HG02884 (cell line): ENCODE data around the gene CCL28.
A peak's percentile ranks its signal among the peaks of the same experiment; 100 is the strongest.
"Not testable (repeated sequence)": the region's sequence is repeated elsewhere in the genome, so short reads cannot be mapped to it uniquely, and the experiment has no call there.

Experiments
- ATAC-seq: cut with Tn5 transposase; IDR thresholded peaks from one replicate; pipeline ENCODE4 v1.9.1; 2021; ENCODE audit warnings: mild to moderate bottlenecking, moderate library complexity; ENCODE audit not compliant: unreplicated experiment

CCL28 gene

DNA sequence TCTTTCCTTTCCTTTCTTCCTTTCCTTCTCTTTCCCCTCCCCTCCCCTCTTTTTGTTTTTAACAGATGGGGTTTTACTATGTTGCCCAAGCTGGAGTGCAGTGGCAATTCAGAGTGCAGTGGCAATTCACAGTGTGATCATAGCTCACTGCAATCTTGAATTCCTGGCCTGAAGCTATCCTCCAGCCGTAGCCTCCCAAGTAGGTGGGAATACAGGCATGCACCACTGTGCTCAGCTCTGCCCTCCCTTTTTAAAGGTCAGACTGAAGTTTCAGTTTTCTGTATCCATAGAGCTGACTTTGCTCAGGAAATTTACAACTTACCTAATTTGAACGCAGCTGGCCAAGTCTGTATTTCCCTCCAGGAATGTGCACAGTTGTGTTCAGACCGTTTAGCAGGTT is 696 bp downstream of the CCL28 start:
- no peak for ATAC-seq

DNA sequence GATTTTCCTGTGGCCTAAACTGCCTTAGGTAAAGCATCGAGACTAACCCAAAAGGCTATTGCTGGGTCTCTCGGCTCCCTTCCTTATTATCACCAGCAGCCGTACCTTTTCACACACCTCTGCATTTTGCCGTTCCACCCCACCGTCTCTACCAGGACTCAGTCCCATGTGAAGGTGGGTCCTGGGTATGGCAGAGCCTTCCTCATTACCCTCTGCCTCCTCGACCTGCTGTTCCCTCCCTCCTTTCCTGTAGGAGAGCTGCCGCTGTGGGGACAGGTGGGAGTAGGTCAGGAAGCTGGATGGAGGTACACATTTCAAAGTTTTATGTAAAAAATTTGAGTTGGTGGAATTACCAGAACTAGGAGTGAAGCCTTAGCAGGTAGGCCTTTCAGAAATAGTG is 1.8 kb downstream of the CCL28 start:
- ATAC-seq, result no peak

DNA sequence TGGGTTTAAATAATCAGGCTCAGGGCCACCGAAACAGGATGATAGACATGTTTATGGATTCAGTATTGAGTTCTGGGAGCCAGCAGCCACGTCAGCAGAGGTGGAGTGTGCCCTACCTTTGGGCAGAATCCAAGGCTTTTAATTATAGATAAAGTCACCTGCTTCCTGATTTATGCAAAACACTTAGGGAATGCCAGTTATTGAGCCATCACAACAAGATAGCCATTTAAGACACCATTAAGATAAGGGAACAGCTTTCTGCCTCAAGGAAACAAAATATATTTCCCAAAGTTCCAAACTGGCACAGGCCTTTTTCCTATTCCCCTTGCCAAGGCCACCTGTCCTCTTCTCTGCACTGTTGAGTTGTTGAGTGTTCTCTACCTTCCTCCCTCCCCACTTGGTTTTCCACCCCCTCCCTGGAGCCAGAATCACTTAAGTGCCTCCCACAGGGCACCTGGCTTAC is 2.4 kb downstream of the CCL28 start:
- ATAC-seq, result no peak

DNA sequence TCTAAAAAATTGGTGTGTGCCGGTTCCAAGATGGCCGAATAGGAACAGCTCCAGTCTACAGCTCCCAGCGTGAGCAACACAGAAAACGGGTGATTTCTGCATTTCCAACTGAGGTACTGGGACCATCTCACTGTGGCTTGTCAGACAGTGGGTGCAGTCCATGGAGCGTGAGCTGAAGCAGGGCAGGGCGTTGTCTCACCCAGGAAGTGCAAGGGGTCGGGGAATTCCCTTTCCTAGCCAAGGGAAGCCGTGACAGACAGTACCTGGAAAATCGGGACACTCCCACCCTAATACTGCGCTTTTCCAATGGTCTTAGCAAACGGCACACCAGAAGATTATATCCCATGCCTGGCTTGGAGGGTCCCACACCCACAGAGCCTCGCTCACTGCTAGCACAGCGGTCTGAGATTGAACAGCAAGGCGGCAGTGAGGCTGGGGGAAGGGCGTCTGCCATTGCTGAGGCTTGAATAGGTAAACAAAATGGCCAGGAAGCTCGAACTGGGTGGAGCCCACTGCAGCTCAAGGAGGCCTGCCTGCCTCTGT is 9.6 kb downstream of the CCL28 start:
- not testable (repeated sequence) for ATAC-seq

- no peak for ATAC-seq
Observed at GRCh38 chr5:43401827-43402226, 10.4 kb downstream of the CCL28 start.

DNA sequence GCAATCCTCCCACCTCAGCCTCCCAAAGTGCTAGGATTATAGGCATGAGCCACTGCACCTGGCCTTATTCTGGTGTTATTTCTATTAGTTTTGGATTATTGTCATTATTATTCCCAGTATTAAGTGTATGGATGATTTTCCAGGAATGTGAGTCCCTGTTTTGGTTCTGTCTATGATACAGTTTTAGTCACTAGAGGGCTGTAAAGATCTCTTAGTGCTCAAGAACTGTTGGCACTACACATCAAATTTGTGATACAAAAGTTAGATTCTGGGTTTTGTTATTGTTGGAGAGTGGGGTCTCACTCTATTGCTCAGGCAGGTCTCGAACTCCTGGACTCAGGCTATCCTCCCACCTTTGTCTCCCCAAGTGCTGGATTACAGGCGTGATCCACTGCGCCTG is 12.1 kb downstream of the CCL28 start:
- ATAC-seq, result no peak

DNA sequence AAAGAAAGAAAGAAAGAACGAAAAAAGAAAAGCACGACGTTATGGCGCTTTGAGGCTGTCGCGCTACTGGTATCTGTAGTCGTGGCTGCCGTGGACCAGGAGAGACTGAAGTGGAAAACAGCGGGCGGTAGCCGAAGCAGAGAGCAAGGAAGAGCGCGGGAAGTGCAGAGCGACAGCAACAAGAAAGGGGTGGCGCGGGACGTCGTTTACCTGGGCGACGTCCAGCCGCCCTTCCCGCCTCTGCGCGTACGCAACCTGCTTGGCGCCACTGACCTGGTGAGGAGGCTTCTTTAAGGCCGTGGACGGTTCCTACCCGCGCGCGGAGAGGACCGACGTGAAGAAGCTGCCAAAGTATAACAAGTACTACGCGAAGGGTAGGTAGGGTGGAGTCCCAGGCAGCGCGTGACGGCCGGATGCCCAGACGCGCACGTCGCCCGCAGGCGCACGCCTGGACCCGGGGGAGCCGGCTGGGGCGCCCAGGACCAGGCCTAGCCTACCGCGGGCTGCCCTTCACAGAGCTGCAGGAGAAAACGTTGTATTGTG is 15.4 kb downstream of the CCL28 start:
- peak; percentile 95 for ATAC-seq

DNA sequence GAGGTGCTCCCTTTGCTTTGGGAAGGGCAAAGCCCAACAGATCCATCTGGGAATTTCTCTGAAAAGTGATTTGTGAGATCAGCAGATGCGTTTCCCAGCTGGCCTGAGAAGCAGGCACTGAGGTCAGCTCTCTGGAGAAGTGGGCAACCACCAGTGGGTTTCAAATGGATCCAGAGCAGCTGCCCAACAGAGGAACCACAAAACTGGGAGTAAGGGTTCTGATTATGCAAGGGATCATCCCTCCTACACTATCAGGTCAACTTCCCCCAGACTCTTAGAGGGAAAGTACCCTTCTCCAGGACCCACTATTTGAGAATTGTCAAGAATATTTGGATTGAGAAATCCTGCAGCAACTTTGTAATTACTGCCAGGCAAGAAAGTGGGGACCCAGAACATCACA is 21.7 kb downstream of the CCL28 start:
- ATAC-seq, result no peak

DNA sequence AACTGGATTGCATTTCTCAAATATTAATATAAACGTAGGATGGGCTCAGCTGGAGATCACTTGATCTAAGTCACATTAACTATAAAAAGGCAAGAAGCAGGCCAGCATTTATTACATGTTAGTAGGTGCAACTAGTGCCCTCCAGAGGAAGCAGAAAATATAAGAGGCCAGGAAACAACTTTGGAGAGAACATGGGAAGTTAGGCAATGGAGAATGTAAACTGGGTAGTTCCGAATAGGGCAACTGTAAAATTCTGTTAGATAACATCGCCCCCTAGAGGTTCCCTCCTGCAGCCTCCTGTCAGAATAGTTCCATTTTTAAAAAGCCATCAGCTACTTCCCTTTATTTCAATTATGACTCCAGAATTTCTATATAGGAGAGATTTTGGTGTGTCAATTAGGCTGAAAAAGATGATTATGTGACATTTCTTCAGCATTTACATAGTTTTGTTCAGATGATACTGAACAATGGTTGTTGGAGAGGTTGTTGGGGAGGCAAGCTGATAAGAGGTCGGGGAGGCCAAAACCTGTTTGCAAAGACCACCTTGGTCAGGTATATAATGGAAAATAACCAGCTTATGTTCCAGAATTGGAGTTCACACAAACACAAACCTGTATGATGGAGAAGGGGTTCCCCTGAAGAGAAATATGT is 22.4 kb downstream of the CCL28 start:
- peak; percentile 55 for ATAC-seq

GRCh38 chr5:43386960-43387362 is 25.2 kb downstream of the CCL28 start:
- peak; percentile 67 for ATAC-seq

GRCh38 chr5:43376496-43377140 is 35.6 kb downstream of the CCL28 start:
- ATAC-seq, result no peak

DNA sequence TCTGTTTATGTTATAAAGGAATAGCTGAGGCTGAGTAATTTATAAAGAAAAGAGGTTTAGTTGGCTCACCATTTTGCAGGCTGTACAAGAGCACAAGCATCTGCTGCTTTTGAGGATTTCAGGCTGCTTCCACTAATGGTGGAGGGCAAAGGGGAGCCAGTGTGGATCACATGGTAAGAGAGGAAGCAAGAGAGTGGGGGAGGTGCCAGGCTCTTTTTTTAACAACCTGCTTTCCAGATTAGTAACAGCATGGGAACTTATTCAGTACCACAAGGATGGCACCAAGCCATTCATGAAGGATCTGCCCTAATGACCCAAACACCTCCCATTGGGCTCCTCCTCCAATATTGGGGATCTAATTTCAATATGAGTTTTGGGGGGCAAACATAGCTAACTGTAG is 40.4 kb downstream of the CCL28 start:
- ATAC-seq, result no peak

GRCh38 chr5:43370352-43370751 is 41.8 kb downstream of the CCL28 start:
- no peak for ATAC-seq

DNA sequence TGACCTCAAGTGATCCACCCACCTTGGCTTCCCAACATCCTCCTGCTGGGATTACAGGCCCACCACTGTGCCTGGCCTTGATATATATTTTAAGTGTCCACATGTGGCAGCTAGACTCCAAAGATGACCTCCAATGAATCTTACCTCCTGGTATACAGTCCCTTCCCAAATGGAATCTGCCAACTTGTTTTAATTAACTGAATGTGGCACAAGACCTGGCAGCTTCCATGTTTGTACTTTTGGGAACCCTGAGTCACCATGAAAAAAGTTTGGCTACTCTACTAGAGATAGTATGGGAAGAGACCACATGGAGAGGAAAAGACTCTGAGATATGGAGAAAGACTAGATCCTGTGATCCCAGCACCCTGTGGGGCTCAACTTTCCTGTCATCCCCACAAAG is 42.5 kb downstream of the CCL28 start:
- ATAC-seq, result no peak

DNA sequence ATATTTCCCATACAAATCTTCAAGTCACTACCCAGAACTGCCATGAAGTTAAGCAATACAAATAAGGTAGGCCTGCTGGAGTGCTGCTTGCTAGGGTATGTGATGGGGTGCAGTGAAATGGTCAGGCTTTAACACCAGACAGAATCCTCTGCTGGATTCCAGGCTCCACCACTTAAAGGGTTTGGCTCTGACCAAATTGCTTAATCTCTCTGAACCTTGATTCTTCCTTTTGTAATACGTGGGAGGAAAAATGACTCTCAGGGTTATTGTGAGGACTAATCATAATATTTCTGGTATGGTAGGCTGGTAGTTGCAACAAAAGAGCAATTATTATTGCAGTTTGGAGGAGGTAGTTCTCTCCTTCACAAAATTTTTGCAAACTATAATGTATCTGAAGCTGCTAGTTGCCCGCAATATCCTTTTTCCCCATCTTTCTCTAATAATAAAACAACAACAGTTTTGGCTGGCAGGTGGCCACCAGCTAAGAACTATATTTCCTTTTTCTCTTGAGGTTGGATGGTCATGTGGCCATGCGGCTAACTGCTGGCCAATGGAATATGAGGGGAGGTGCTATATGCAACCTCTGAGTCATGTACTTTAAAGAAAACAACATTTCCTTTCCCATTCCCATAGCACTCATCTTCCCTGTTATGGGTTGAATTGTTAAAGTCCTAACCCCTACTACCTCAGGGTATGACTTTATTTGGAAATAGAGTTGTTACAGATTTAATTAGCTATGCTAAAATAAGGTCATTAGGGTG is 44.1 kb downstream of the CCL28 start:
- ATAC-seq, result no peak

GRCh38 chr5:43367453-43367852 is 44.7 kb downstream of the CCL28 start:
- no peak for ATAC-seq

DNA sequence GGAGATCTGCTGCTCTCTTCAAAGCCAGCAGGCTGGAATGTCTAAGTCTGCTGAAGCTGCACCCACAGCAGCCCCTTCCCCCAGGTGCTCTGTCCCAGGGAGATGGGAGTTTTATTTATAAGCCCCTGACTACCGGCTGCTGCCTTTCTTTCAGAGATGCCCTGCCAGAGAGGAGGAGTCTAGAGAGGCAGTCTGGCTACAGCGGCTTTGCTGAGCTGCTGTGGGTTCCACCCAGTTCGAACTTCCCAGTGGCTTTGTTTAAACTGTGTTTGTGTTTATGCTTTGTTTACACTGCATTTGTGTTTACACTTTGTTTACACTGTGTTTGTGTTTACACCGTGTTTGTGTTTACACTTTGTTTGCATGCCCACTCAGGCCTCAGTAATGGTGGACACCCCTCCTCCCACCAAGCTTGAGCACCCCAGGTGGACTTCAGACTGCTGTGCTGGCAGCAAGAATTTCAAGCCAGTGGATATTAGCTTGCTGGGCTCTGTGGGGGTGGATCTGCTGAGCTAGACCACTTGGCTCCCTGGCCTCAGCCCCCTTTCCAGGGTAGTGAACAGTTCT is 45.4 kb downstream of the CCL28 start:
- ATAC-seq, result not testable (repeated sequence)

DNA sequence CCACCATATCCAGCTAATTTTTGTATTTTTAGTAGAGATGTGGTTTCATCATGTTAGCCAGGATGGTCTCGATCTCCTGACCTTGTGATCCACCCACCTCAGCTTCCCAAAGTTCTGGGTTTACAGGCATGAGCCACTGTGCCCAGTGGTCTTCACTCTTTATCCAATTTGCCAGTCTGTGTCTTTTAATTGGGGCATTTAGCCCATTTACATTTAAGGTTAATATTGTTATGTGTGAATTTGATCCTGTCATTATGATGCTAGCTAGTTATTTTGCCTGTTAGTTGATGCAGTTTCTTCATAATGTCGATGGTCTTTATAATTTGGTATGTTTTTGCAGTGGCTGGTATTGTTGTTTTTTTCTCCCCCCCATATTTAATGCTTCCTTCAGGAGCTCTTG is 47.0 kb downstream of the CCL28 start:
- ATAC-seq, result not testable (repeated sequence)

DNA sequence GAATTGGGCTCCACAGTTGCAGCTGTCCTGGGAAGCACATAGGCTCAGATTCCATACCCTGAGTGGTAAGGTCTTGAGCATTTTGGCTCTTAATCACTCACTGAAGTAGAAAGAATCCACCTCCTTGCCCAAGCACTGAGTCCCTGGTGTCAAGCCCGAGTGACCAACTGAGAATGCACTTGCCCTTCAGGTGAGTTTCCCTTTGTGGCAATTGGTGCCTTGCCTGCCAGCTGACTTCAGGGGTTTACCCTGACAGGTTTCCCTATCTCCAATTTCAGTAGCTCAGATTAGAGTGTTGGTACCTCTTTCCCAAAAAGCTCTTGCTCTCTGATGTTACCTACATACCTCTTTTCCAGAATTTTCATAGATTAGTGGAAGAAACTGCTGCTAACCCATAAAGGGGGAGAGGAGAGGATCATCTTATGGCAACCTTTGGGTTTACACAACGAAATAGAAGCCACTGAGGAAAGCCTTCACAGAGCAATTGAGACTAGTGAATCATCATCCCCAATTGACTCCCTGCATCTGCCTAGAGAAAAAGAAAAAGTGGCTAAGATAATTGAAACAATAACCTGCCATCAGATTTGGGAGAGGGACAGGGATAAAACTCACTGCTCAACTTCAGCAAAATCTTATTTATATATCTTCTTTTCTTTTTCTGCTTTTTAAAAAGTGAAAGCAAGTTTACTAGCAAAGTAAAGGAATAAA is 48.6 kb downstream of the CCL28 start:
- ATAC-seq, result no peak

DNA sequence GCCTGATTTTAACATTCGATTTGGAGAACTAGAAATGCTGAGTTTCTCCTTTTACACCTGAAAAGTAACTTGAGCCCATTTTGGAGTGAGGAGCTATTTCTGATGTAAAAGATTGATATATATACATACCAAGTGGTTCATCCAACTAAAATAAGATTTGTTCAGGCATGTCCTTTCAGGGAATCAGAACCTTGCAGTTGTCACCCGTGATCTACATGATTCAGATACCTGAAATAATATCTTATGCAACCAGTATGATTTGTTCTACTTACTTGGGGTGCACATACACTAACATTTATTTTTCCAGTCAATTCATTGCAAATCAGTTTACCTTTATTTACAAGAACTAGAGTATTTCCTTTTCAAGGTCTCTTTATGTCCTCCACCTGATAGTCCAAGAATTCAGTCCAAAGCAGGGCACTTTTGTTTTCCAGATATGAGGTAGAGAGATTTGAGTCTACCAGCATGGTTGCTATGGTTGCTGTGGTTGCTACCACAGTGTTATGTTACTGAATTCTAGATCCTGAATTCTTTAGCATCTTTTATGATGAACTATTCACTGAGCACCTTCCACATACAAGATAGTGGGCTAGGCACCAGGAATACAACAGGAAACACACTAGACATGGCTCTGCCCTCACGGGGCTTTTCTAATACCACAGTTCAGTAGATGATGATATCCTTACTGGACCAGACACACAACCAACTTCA is 49.3 kb downstream of the CCL28 start:
- ATAC-seq, result no peak
